Fibroblast of lung (primary cell): Measurements from ENCODE around the gene OLA1.

Experiments
- CTCF ChIP-seq, 2 donors: IDR thresholded peaks in 1 of 2; conservative IDR thresholded peaks in 1 of 2; 1 replicate in 1 of 2; 2 replicates in 1 of 2; pipeline ENCODE4 v1.5.1; 2011 to 2012; ENCODE audit warnings: low read length in 2 of 2, control low read depth in 1 of 2, inconsistent platforms in 1 of 2, low read depth in 1 of 2, mild to moderate bottlenecking in 1 of 2
- EZH2 ChIP-seq: IDR thresholded peaks from 2 replicates; pipeline ENCODE4 v1.5.1; 2012; ENCODE audit warnings: low read length, control low read depth, mild to moderate bottlenecking; ENCODE audit errors: missing control alignments

- TF ChIP-seq CTCF (conservative IDR thresholded peaks at IDR 0.05 in 1 of 2, IDR thresholded peaks at IDR 0.05 in 1 of 2; ENCODE audit: low read depth in 1 of 2, low read length in 2 of 2) = no peak
- no peak for TF ChIP-seq EZH2
Observed at GRCh38 chr2:174191342-174192074, 56.8 kb downstream of the OLA1 start.
